GM19467 (cell line): ENCODE data around the gene HECW1.
"Not testable (repeated sequence)": the region's sequence is repeated elsewhere in the genome, so short reads cannot be mapped to it uniquely, and the experiment has no call there.

Experiments used
- ATAC-seq: cut with Tn5 transposase; IDR thresholded peaks from one replicate; pipeline ENCODE4 v1.9.1; 2021; ENCODE audit warnings: mild to moderate bottlenecking, moderate library complexity; ENCODE audit not compliant: unreplicated experiment

The HECW1 gene

DNA sequence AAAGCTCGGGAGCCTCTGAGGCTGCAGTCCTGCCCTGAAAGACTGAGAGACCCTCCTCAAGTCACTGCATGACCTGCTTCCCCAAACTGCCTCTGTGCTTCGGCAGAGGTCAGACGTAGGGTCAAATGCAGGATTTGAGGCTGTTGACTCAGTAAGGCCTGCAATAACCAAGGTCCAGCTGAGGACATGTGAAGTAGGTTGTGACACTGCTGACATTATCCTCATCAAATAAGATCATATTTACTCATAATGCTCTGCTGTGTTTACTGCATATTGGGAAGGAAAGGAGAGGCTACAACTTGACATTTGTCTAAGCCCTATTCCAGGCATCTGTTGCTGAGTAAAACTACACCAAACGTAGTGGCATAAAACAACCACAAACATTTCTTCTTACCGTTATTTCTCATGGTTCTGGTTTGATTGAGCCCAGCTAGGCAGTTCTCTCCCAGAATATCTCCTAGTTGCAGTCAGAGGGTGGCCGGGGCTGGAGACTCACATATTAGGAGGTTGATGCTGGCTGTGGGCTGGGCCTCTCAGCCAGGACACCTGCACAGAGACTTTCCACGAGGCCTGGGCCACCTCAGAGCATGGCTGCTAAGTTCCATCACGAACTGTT lies 348.4 kb downstream of the HECW1 start:
- no peak for ATAC-seq

DNA sequence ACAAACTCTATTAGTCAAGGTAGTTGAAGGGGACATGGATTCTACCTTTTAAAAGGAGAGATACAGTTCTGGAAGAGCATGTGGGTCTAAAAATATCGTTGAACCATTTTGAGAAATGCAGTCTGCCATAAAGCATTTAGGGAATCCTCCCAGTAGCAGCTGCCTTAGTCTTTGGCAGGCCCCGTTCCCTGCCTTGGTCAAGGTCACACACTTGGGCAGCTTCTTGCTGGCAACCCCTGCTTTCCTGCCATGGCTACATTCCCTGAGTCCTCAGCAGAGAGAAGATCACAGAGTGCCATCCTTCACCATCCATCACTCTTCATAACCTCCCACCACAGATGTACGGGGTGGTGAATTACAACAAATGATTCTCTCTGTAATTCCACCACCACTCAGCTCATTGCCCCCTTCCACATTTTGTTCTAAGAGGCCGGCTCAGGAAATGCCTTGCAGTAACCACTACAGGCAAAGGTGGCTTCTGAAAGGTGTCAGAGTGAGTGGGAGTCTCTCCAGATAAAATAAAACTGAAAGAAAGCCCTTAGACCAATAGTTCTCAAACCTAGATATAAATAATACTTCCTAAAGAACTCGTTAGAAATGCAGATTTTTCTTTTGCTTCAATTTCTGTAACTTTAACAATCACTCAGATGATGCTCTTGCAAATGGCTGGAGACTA lies 349.0 kb downstream of the HECW1 start:
- no peak for ATAC-seq

GRCh38 chr7:43462836-43463235 lies 350.4 kb downstream of the HECW1 start:
- no peak for ATAC-seq

DNA sequence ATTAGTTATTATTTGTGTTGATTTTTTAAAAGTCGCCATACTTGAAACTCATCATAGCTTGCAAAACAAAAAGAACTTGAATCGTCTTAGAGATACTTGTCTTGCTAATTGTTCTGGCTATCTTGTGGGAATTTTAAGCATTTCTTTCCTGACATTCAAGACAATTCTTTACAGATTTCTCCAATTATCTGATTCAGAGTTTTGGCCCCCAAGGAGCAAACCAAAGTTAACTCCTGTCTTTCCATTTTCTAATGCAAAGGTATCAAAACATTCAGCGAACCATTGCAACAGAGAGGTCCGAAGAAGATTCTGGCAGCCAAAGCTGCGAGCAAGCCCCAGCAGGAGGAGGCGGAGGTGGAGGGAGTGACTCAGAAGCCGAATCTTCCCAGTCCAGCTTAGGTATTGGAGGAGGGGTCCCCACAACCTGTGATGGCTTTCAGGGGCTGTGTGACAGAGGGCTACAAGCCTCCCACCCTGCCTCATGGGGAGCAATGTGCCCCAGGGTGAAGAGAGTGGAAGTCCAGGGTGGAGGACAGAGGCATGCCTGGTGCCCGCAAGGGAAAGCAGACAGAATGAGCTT lies 351.0 kb downstream of the HECW1 start:
- ATAC-seq, result no peak

- no peak for ATAC-seq
These were observed 353.4 kb downstream of the HECW1 start for GRCh38 chr7:43465581-43466554.

GRCh38 chr7:43467406-43467805 lies 355.0 kb downstream of the HECW1 start:
- ATAC-seq, result no peak

GRCh38 chr7:43467846-43468245 lies 355.4 kb downstream of the HECW1 start:
- ATAC-seq, result no peak

DNA sequence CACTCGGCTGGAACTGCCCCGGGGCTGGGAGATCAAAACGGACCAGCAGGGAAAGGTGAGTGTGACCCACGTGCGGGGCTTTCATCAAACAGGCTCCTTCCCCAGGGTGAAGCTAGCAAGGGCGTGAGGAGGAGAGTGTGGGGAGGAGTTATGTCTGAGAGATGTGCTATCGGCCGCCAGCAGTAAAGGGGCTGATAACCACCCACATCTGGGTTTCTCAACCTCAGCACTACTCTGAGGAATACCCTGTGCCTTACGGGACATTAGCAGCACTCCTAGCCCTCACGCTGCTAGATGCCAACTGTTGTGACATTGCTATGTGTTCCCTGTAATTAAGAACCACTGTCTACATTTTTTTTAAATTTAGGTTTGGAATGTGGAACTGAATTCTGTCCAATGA lies 356.6 kb downstream of the HECW1 start:
- no peak for ATAC-seq

DNA sequence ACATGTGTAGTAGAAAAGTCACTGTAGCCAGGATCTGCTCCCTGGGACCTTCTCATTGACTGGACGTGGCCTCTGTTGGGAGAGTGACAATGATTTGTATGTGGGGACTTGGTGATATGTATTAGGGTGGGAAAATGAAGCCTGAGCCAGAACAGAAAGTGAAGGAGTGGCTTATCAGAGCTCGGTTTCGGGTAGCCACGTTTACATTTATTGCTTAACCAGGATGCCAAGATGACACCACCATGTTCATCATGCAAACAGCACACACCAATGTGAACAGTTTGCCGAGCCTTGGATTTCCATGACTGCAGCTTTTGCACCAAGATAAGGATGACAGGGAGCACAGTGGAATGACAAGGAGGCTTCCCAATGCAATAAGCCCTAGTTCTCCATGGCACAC lies 357.7 kb downstream of the HECW1 start:
- ATAC-seq, result no peak

GRCh38 chr7:43475983-43476382 lies 363.5 kb downstream of the HECW1 start:
- ATAC-seq, result no peak

- no peak for ATAC-seq
These were observed 364.4 kb downstream of the HECW1 start for GRCh38 chr7:43476896-43477295.

- ATAC-seq, result no peak
These were observed 366.6 kb downstream of the HECW1 start for GRCh38 chr7:43479042-43479441.

GRCh38 chr7:43479543-43479942 lies 367.1 kb downstream of the HECW1 start:
- ATAC-seq, result no peak

DNA sequence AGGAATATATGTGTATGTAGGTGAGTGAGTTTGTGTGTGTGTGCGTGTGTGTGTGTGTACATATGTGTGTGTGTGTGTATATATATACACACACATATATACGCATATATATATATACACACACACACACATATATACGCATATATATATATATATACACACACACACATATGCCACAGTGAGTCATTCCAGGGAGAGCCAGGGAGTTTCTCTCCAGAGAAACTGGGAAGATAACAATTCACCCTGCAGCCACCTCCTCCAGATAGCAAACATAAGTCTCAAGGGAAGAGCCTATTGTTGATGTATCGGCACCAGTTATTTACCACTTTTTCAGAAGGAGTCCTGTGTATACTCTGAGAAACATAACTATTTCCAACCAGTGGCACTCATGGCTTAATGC lies 368.1 kb downstream of the HECW1 start:
- no peak for ATAC-seq

DNA sequence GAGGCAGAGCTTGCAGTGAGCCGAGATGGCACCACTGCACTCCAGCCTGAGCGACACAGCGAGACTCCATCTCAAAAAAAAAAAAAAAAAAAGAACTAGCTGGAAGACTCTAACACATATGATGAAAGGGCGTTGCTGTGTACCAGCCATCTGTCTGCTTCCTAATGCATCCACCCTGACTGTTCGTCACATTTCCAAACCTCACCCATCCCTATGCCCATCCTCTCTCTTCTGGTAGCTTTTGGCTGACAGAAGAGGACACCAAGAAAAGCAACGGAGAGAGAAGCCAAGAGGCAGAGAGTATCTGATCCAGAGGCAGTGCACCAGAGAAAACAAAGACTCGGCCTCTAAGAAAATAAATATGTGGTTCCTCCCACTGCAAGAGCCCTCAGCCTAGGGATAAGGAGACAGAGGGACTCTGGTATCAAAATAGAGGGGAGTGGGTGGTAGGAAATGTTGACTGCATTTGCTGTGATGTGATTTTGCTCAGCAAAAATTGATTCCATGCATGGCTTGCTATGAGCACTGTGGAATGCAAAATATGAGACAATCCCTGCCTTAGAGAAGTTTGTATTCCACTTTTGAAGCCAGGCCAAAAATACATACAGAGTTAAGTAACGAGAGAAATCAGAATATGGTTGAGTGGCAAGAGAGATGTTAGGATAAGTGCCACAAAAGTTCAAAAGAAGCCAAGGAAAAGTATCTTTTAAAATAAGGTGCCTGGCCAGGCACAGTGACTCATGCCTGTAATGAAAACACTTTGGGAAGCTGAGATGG lies 369.6 kb downstream of the HECW1 start:
- no peak for ATAC-seq

- no peak for ATAC-seq
These were observed 370.3 kb downstream of the HECW1 start for GRCh38 chr7:43482679-43483252.

DNA sequence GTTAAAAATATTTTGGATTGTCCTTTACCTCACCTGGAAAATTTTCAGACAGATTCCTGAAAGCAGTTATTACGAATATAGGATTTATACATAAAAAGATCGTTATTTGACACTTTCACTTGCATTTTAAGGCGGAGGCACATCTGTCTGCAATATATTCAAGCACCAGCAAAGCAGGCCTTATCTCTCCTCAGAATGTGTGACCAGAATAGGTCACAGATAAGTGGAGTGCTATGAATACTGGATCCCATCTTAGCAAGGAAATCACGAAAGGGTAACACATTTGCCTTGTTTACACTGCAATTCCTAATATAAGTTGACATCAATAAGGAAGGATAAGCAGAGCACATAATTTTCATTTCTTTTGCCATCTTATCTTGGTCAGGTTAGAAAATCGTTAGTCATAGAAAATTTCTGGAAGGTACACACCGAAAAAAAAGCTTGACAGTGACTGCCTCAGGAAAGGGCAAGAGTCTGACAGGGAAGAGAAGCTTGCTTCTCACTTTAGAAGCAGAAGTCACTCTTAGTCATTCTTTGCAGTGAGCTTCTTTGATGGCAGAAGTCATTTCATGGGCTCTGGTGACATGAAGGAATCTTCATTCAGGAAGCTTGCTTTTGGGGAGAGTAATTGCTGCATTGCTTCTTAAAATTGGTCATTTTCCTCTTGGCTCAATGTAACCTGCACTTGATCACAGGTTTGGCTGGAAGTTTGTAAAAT lies 372.4 kb downstream of the HECW1 start:
- no peak for ATAC-seq

GRCh38 chr7:43485580-43485979 lies 373.1 kb downstream of the HECW1 start:
- no peak for ATAC-seq

- ATAC-seq, result not testable (repeated sequence)
These were observed 373.6 kb downstream of the HECW1 start for GRCh38 chr7:43486008-43486407.

GRCh38 chr7:43486634-43487033 lies 374.2 kb downstream of the HECW1 start:
- no peak for ATAC-seq
